GM19468 (cell line): Measurements from ENCODE around the gene CCDC69.
"Not testable (repeated sequence)": the region's sequence is repeated elsewhere in the genome, so short reads cannot be mapped to it uniquely, and the experiment has no call there.

Experiments used
- ATAC-seq: cut with Tn5 transposase; IDR thresholded peaks from one replicate; pipeline ENCODE4 v1.9.1; 2021; ENCODE audit warnings: mild to moderate bottlenecking, moderate library complexity, moderate number of reproducible peaks; ENCODE audit not compliant: unreplicated experiment; ENCODE audit errors: extremely low read depth

Gene CCDC69

GRCh38 chr5:151249281-151249680 lies 25.4 kb upstream of the CCDC69 start:
- ATAC-seq = no peak

- no peak for ATAC-seq
Observed at GRCh38 chr5:151248651-151249050, 24.8 kb upstream of the CCDC69 start.

DNA sequence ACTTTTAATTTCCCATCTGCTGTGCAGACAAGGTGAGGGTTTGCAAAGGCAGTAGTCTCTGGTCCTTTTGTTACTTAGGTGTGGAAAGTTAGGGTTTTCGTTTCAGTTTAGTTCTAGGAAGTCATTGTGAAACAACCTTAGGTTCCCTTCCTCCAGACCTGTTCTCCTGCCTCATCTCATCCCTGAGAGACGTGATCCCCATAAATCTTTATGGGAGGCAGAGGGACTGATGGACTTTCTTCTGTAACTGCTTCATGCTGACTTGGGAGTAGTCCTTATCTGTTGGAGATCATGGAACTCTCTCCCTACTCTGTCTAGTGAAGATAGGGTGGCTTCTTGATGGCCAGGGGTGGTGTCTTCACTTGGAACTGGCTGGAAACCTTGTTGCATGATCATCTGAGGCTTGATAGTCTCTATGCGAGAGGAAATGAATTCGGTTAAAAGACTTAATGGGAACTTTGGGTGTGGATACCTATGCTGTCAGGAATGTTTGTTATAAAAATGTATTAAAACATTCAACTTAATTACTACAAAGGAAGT lies 21.9 kb upstream of the CCDC69 start:
- no peak for ATAC-seq

DNA sequence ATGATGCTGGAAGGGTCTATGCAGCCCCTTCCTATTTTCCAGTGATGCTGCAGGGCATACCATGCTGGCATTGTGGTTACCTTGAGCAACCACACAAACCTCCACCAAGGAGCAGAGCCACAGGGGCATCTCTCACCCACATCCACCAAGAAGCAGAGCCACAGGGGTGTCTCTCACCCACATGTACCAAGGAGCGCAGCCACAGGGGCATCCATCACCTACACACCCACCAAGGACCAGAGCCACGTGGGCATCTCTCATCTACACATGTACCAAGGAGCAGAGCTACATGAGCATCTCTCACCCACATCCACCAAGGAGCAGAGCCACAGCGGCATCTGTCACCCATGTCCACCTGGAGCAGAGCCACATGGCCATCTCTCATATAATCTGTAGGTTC lies 20.3 kb upstream of the CCDC69 start:
- ATAC-seq = no peak

DNA sequence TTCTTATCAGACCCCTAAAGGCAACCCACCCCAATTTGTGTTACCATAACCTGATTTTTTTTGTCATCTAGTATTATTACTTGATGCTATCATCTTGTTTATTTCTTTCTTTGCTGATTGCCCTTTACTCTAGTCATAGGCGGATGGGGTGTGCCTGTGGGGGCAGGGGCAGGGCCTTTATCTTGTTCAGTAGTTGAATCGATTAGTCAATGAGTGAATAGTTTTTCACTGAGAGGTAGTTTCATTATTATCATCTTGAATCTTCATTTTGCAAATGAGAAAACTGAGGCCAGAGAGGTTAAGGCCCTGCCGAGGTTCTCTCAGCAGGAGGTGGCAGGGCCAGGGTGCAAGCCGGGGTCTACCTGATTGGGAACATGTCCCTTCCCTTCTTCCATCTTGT lies 19.7 kb upstream of the CCDC69 start:
- no peak for ATAC-seq

DNA sequence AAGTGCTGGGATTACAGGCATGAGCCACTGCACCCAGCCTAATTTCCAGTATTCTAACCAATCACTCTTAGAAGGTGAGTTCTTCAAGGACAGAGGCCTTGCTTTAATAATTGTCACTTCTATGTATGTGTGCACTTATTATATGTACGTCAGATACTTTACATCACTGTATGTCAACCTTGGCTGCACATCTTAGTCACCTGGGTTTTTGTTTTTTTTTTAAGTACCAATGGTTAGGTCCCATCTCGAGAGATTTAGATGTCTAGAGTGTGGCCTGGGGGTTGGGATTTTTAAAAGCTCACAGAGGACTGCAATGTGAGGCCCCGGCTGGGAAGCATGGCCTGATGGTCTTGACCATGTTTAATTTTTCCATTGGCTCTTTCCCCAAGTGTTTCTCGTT lies 19.2 kb upstream of the CCDC69 start:
- no peak for ATAC-seq

- no peak for ATAC-seq
Observed at GRCh38 chr5:151240924-151241635, 17.2 kb upstream of the CCDC69 start.

DNA sequence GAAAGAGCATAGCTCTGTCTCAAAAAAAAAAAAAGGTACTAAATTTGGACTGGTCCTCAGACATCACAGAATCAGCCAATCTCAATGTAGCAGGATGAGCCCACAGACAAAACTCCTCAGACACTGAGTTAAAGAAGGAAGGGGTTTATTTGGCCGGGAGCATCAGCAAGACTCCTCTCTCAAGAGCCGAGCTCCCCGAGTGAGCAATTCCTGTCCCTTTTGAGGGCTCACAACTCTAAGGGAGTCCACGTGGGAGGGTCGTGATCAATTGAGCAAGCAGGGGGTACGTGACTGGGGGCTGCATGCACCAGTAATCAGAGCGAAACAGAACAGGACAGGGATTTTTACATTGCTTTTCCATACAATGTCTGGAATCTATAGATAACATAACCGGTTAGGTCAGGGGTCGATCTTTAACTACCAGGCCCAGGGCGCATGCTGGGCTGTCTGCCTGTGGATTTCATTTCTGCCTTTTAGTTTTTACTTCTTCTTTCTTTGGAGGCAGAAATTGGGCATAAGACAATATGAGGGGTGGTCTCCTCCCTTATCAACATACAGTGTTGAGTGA lies 16.5 kb upstream of the CCDC69 start:
- not testable (repeated sequence) for ATAC-seq

DNA sequence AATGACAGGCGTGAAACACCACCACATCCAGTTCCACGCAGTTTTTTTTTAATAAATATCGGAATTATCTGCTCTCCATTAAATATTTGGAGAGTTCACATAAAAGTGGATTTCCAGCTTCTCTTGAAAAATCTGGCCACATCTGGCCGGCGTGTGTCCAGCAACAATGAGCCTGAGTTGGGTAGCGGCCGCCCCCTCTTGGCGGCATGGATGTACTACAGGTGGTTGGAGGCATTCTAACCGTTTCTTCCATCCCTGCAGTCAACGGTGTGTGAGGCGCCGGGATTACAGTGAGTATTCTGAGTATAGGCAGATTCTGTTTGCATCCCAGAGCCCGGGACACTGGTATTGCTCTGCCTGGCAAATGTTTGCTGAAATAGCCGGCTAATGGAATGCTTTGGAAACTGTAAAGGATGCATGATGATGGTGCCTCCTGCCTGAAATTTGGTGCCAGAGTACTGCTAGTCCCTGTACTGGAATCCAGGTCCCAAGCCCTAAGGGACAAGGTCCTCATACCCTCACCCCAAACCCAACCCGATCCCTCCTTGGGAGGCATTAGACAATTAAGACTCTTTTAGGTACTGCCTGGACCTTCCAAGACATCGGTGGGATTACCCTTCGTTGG lies 15.5 kb upstream of the CCDC69 start:
- no peak for ATAC-seq

DNA sequence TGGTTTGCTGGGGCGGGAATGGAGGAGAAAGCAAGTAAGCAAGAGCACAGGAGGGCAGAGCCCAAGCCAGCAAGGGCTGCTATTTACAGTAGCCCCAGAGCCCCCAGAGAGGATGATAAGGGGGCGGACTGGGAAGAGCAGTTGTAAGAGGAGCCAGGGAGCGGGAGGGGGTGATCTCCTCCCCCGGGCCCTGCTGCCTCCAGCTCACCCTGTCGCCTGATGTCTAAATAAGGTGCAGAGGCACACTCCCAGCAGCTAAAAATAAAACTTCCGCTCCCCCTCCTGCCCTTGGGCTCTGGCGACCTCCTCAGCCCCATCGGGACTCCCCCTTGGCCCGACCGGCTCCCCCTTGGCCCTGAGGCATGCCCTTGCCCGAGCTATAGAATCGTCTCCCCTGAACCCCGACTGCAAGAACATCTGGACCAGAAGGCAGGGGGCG lies 14.4 kb upstream of the CCDC69 start:
- ATAC-seq = no peak

DNA sequence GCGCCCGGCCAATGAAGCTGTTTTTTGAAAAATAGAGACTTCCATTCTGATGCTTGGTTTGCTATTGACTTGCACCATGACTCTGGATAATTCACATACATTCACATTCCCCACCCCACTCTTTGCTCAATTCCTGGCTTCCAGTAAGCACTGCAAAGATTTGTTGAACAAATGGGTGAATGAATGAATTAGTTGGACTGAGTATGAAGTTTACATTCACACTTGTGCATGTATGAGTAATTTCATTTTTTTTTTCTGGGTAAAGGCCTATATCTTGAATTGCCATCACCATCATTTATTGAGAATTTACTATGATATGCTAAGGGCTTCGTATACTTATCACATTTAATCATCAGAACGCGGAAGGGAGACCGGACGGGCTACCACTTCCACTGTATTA lies 13.8 kb upstream of the CCDC69 start:
- no peak for ATAC-seq

DNA sequence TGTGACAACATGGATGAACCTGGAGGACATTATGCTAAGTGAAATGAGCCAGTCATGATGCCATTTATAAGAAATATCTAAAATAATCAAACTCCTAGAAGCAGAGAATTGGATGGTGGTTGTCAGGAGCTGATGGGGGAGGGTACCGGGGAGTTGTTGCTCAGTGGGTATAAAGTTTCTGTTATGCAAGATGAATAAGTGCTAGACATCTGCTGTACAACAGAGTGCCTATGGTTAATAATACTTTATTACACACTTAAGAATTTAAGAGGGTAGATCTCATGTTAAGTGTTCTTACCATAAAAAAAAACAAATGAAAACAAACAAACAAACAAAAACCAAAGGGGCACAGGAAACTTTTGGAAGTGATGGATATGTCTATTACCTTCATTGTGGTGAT lies 13.0 kb upstream of the CCDC69 start:
- no peak for ATAC-seq

DNA sequence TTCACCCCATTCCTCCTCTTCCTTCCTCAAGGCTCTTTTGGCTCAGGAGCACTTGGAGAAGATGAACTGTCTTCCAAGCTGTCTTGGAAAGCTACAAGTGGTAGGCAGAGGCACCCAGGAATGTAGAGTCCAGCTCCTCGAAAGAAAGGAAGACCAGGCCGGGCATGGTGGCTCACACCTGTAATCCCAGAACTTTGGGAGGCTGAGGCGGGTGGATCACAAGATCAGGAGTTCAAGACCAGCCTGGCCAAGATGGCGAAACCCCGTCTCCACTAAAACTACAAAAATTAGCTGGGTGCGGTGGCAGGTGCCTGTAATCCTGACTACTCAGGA lies 11.3 kb upstream of the CCDC69 start:
- not testable (repeated sequence) for ATAC-seq

DNA sequence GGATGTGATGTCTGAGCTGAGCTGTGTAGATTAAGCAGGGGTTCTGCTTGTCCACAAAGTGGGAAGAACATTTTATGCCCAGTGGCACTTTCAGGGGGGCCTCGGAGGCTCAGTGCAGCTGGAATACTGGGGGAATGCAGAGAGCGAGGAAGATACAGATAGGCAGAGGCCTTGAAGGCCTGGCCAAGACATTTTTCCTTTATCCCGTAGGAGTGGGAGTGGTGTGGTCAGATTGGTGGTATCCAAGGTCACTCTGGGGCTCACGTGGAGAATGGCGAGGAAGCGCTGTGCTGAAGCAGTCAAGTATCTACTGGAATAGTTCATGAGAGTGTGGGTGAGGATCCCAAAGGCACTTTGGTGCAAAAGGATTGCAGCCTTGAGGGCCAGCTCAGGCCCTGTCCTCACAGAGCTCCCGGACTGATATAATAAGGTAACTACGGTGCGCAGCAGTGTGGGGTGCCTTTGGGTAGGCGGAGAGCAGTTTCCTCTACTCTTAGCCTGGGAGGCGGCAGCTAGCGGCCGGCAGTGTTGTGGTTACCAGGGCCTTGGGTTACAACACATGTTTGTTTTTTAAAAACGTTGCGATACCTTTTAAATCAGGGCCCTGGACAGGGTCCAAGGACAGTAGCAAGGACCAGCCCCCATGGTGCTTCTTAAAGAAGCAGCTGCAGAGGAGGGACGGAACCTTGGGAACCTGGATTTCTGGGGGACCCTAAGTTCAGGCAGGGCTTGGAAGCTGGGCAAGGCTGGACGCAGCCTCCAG lies 10.8 kb upstream of the CCDC69 start:
- ATAC-seq = peak; percentile 61

GRCh38 chr5:151233616-151234085 lies 9.8 kb upstream of the CCDC69 start:
- peak; percentile 58 for ATAC-seq

GRCh38 chr5:151231359-151231758 lies 7.5 kb upstream of the CCDC69 start:
- ATAC-seq = no peak

GRCh38 chr5:151230048-151230680 lies 6.3 kb upstream of the CCDC69 start:
- no peak for ATAC-seq

GRCh38 chr5:151228986-151229385 lies 5.1 kb upstream of the CCDC69 start:
- ATAC-seq = no peak

DNA sequence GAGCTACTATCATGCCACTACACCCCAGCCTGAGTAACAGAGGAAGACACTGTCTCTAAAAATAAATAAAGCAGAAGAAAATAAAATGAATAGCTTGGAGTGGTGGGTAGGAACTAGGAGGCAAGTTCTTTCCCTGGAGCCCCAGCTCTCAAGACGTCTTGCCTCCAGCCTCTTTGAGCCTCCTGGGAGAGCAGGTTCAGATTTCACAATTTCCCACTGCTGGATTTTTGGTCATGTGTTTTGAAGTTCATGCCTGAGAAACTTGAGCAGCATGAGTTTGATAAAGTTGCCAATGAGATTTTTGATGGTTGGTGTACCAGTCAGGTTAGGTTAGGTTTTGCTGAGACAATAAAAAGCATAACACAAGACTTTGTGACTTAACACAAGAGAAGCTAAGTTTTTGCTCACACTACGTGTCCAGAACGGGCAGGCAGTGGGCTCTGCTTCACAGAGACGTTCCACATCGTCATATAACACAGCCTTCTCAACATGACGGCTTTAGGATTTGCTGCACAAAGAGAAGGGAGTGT lies 4.1 kb upstream of the CCDC69 start:
- ATAC-seq = no peak

GRCh38 chr5:151225475-151225874 lies 1.6 kb upstream of the CCDC69 start:
- ATAC-seq = no peak
